PFSK-1 (cell line): ENCODE data around the gene ATAD1.

Source experiments
- FOXP2 ChIP-seq: optimal IDR thresholded peaks from 2 replicates; pipeline ENCODE3; 2011; ENCODE audit warnings: borderline replicate concordance, control low read depth, inconsistent platforms; ENCODE audit not compliant: insufficient read depth; ENCODE audit errors: extremely low read length, extremely low read depth
- POLR2AphosphoS5 ChIP-seq: IDR thresholded peaks from 2 replicates; pipeline ENCODE4 v1.6.1; 2012; ENCODE audit warnings: low read depth, mild to moderate bottlenecking, control low read depth, low read length, moderate library complexity
- REST ChIP-seq, 2 experiments: IDR thresholded peaks; 2 replicates each; pipeline versions ENCODE4 v1.6.1 to v1.8.0; 2011 to 2012; ENCODE audit warnings: low read depth in 2 of 2, low read length in 2 of 2, control low read depth in 1 of 2, inconsistent platforms in 1 of 2, mild to moderate bottlenecking in 1 of 2, moderate library complexity in 1 of 2; ENCODE audit not compliant: insufficient read depth in 1 of 2
- SIN3A ChIP-seq: IDR thresholded peaks from 2 replicates; pipeline ENCODE4 v1.6.1; 2012; ENCODE audit warnings: mild to moderate bottlenecking, low read length, moderate library complexity, borderline replicate concordance; ENCODE audit not compliant: insufficient read depth
- TAF1 ChIP-seq: IDR thresholded peaks from 2 replicates; pipeline ENCODE4 v1.6.1; 2012; ENCODE audit warnings: low read length, control low read depth, borderline replicate concordance; ENCODE audit not compliant: insufficient read depth

ATAD1 gene

GRCh38 chr10:87765666-87766376 is 52.2 kb downstream of the ATAD1 start:
- TF ChIP-seq TAF1, result no peak
- TF ChIP-seq FOXP2, result no peak
- TF ChIP-seq POLR2AphosphoS5, result no peak

- TF ChIP-seq SIN3A (no peak), TAF1 (no peak)
Observed at GRCh38 chr10:87764072-87764934, 53.7 kb downstream of the ATAD1 start.

- no peak for TF ChIP-seq FOXP2
- TF ChIP-seq POLR2AphosphoS5, result no peak
- TF ChIP-seq TAF1, result no peak
- TF ChIP-seq SIN3A, result no peak
- TF ChIP-seq REST (IDR thresholded peaks at IDR 0.05; ENCODE audit: insufficient read depth in 1 of 2, low read depth in 2 of 2, low read length in 2 of 2), result no peak
Observed at GRCh38 chr10:87763086-87763861, 54.8 kb downstream of the ATAD1 start.

GRCh38 chr10:87761892-87762291 is 56.1 kb downstream of the ATAD1 start:
- TF ChIP-seq FOXP2, result no peak
- TF ChIP-seq REST (IDR thresholded peaks at IDR 0.05; ENCODE audit: insufficient read depth in 1 of 2, low read depth in 2 of 2, low read length in 2 of 2), result no peak
- TF ChIP-seq POLR2AphosphoS5, result no peak
- no peak for TF ChIP-seq SIN3A
- TF ChIP-seq TAF1, result no peak

- TF ChIP-seq SIN3A, result no peak
- no peak for TF ChIP-seq TAF1
- TF ChIP-seq REST (IDR thresholded peaks at IDR 0.05; ENCODE audit: insufficient read depth in 1 of 2, low read depth in 2 of 2, low read length in 2 of 2), result no peak
- no peak for TF ChIP-seq POLR2AphosphoS5
- TF ChIP-seq FOXP2, result no peak
Observed at GRCh38 chr10:87761153-87761552, 56.9 kb downstream of the ATAD1 start.

GRCh38 chr10:87760195-87760905 is 57.7 kb downstream of the ATAD1 start:
- TF ChIP-seq REST (IDR thresholded peaks at IDR 0.05; ENCODE audit: insufficient read depth in 1 of 2, low read depth in 2 of 2, low read length in 2 of 2) (no peak), TAF1 (no peak), FOXP2 (no peak), POLR2AphosphoS5 (no peak), SIN3A (no peak)
